Endothelial cell of umbilical vein (primary cell): Measurements from ENCODE around the gene GARIN5A. TPM values are rescaled to one million over a fixed set of nuclear protein-coding genes. Genes with fewer than 3 reads are reported as not detected.

Experiments used
- BruUV-seq: library from RNA; stranded (reverse); fragments of 400-500 nt; replicated peaks from 2 replicates; lab custom pipeline; 2021; lab: Mats Ljungman, UMichigan
- CTCF ChIA-PET: fragments of 300-600, 350-600 bp; sonication (Branson Sonifier 250); formaldehyde crosslinking; loops from one replicate; lab custom pipeline; 2021; ENCODE audit warnings: antibody characterized with exemption, inconsistent platforms; lab: Charles Lee
- POLR2A ChIA-PET: fragments of 300-600, 350-600 bp; sonication (Branson Sonifier 250); formaldehyde crosslinking; loops from one replicate; lab custom pipeline; 2021; ENCODE audit warnings: antibody characterized with exemption, inconsistent platforms; lab: Charles Lee
- DNase-seq: peaks from one replicate; pipeline ENCODE4 v3.0.0-alpha.2; 2011; ENCODE audit warnings: low read depth, low spot score
- FAIRE-seq: peaks from 2 replicates; lab custom pipeline; 2011; peaks lifted over from hg19 to GRCh38; lab: Jason Lieb, UNC
- H2AFZ ChIP-seq: 2 replicates; pipeline ENCODE4 v1.6.0; 2012; ENCODE audit warnings: low read depth, low read length, control low read depth, inconsistent platforms
- H3K27ac ChIP-seq: 2 replicates; pipeline ENCODE4 v1.5.1; 2011; ENCODE audit warnings: low read depth, mild to moderate bottlenecking, control low read depth, low read length, moderate library complexity; ENCODE audit not compliant: insufficient read depth
- H3K27me3 ChIP-seq, 2 experiments: 2 replicates each; pipeline versions ENCODE4 v1.6.0 to v1.6.1; 2011; ENCODE audit warnings: low read length in 2 of 2, mixed read lengths in 1 of 2; ENCODE audit not compliant: control insufficient read depth in 2 of 2, insufficient read depth in 2 of 2
- H3K36me3 ChIP-seq, 2 experiments: 2 replicates in 1 of 2; 3 replicates in 1 of 2; pipeline ENCODE4 v1.5.1; 2011; ENCODE audit warnings: low read length in 2 of 2, mild to moderate bottlenecking in 1 of 2, moderate library complexity in 1 of 2; ENCODE audit not compliant: control insufficient read depth in 2 of 2, insufficient read depth in 2 of 2; ENCODE audit errors: extremely low read depth in 1 of 2
- H3K4me1 ChIP-seq: 3 replicates; pipeline ENCODE4 v1.5.1; 2011; ENCODE audit warnings: mild to moderate bottlenecking, low read length; ENCODE audit not compliant: control insufficient read depth, insufficient read depth; ENCODE audit errors: extremely low read depth
- H3K4me2 ChIP-seq: 2 replicates; pipeline ENCODE4 v1.6.1; 2011; ENCODE audit warnings: low read length, control low read depth, mixed read lengths; ENCODE audit not compliant: insufficient read depth
- H3K4me3 ChIP-seq, 3 experiments: fragments of 200-600 bp in 1 of 3; sonication (generic), shearing (Covaris generic) in 1 of 3; replicated peaks in 1 of 3; 2 replicates each; pipeline ENCODE4 v1.5.1; 2011 to 2016; ENCODE audit warnings: control low read depth in 3 of 3, low read length in 3 of 3, mild to moderate bottlenecking in 2 of 3, inconsistent platforms in 1 of 3, low read depth in 1 of 3, moderate library complexity in 1 of 3; ENCODE audit not compliant: insufficient read depth in 1 of 3
- H3K79me2 ChIP-seq: 2 replicates; pipeline ENCODE4 v1.6.0; 2012; ENCODE audit warnings: low read length, inconsistent platforms; ENCODE audit not compliant: control insufficient read depth, insufficient read depth
- H3K9ac ChIP-seq: replicated peaks from 2 replicates; pipeline ENCODE3; 2011; ENCODE audit warnings: low read length, control low read depth; ENCODE audit not compliant: insufficient read depth; ENCODE audit errors: extremely low read depth
- H3K9me1 ChIP-seq: replicated peaks from 3 replicates; pipeline ENCODE4 v1.6.0; 2011; ENCODE audit warnings: mild to moderate bottlenecking, low read length; ENCODE audit not compliant: control insufficient read depth, insufficient read depth; ENCODE audit errors: extremely low read depth
- H3K9me3 ChIP-seq: replicated peaks from 2 replicates; pipeline ENCODE4 v1.5.1; 2012; ENCODE audit warnings: low read length, inconsistent platforms; ENCODE audit not compliant: control insufficient read depth, insufficient read depth
- H4K20me1 ChIP-seq: replicated peaks from 2 replicates; pipeline ENCODE3; 2011; ENCODE audit warnings: mild to moderate bottlenecking, low read length; ENCODE audit not compliant: control insufficient read depth, insufficient read depth; ENCODE audit errors: extremely low read depth
- EZH2 ChIP-seq: IDR thresholded peaks from 2 replicates; pipeline ENCODE4 v1.6.1; 2012; ENCODE audit warnings: borderline replicate concordance, low read depth, mild to moderate bottlenecking, moderate library complexity, low read length, inconsistent platforms; ENCODE audit not compliant: severe bottlenecking
- FOS ChIP-seq: IDR thresholded peaks from 2 replicates; pipeline ENCODE4 v1.6.1; 2011; ENCODE audit warnings: mild to moderate bottlenecking, low read length, moderate library complexity, borderline replicate concordance; ENCODE audit not compliant: insufficient read depth
- GATA2 ChIP-seq: IDR thresholded peaks from 2 replicates; pipeline ENCODE4 v1.7.0; 2011; ENCODE audit warnings: low read depth, mild to moderate bottlenecking, moderate library complexity, mixed read lengths, low read length; ENCODE audit not compliant: insufficient read length, insufficient read depth
- JUN ChIP-seq: IDR thresholded peaks from 2 replicates; pipeline ENCODE4 v1.6.1; 2011; ENCODE audit warnings: borderline replicate concordance, low read depth; ENCODE audit not compliant: insufficient read length, insufficient read depth
- MAX ChIP-seq: IDR thresholded peaks from 2 replicates; pipeline ENCODE4 v1.6.1; 2011; ENCODE audit not compliant: insufficient read depth, insufficient read length
- MYC ChIP-seq: IDR thresholded peaks from one replicate; pipeline ENCODE4 v1.6.1; 2011; ENCODE audit warnings: mild to moderate bottlenecking, low read depth, low read length
- POLR2A ChIP-seq: IDR thresholded peaks from 2 replicates; pipeline ENCODE4 v1.6.1; 2012; ENCODE audit warnings: low read depth, mild to moderate bottlenecking, control low read depth, low read length
- POLR2AphosphoS5 ChIP-seq: IDR thresholded peaks from 2 replicates; pipeline ENCODE4 v1.6.1; 2012; ENCODE audit warnings: low read depth, mild to moderate bottlenecking, control low read depth, low read length, moderate library complexity; ENCODE audit not compliant: insufficient read depth
- dilution Hi-C: fragments of 300-500 bp; cut with MboI; formaldehyde crosslinking; loops from one replicate; pipeline ENCODE4 v1.15.0; 2019; ENCODE audit warnings: low sequenced_read_pairs; ENCODE audit not compliant: extremely low pct_ligation_motif_present
- intact Hi-C: fragments of 100-400 bp; cut with micrococcal nuclease; formaldehyde crosslinking; loops from one replicate; pipeline ENCODE4 v1.10.0; 2022
- polyA plus RNA-seq, 4 experiments: library from polyadenylated mRNA; depleted of rRNA in 3 of 4; stranded (reverse) in 3 of 4; unstranded in 1 of 4; fragments of >200 nt; gene quantifications; 2 replicates each; pipeline versions ENCODE4 v1.2.1 to v1.2.3, GENCODE V29; 2011 to 2012; ENCODE audit warnings: missing spikeins in 1 of 4
- total RNA-seq: library from RNA; stranded (reverse); gene quantifications from 2 replicates; pipeline ENCODE4 v1.2.3, GENCODE V29; 2021
- TF ChIP-seq, protein P1 (sequence below), 2 donors: IDR thresholded peaks; 1 replicate in 1 of 2; 2 replicates in 1 of 2; pipeline ENCODE4 v1.5.1; 2011; ENCODE audit warnings: low read length in 2 of 2, mild to moderate bottlenecking in 2 of 2, moderate library complexity in 2 of 2, control low read depth in 1 of 2, inconsistent platforms in 1 of 2, low read depth in 1 of 2; ENCODE audit not compliant: insufficient read depth in 1 of 2; ENCODE audit errors: extremely low read depth in 1 of 2

The GARIN5A gene
- total and polyA plus RNA-seq, 2 donors (not counting 3 experiments of a cell fraction or from before 2014, with no cell fraction given), result 0.44 to 0.76 TPM

- Histone ChIP-seq H3K4me1 (no peaks in the 10 kb centered on the region), H2AFZ (no peak overlapping the region), H3K9ac (no peak overlapping the region), H3K36me3 (no peaks in the 10 kb centered on the region), H3K27me3 (no peaks in the 10 kb centered on the region), H3K79me2 (no peaks in the 10 kb centered on the region), H3K9me3 (no peaks in the 10 kb centered on the region), H4K20me1 (no peaks in the 10 kb centered on the region), H3K4me3 (no peak overlapping the region), H3K9me1 (no peaks in the 10 kb centered on the region), H3K27ac (no peak overlapping the region), H3K4me2 (no peak overlapping the region)
- no peak for TF ChIP-seq FOS
- TF ChIP-seq EZH2, result no peak
- TF ChIP-seq POLR2A, result no peak
- TF ChIP-seq, protein P1, sequence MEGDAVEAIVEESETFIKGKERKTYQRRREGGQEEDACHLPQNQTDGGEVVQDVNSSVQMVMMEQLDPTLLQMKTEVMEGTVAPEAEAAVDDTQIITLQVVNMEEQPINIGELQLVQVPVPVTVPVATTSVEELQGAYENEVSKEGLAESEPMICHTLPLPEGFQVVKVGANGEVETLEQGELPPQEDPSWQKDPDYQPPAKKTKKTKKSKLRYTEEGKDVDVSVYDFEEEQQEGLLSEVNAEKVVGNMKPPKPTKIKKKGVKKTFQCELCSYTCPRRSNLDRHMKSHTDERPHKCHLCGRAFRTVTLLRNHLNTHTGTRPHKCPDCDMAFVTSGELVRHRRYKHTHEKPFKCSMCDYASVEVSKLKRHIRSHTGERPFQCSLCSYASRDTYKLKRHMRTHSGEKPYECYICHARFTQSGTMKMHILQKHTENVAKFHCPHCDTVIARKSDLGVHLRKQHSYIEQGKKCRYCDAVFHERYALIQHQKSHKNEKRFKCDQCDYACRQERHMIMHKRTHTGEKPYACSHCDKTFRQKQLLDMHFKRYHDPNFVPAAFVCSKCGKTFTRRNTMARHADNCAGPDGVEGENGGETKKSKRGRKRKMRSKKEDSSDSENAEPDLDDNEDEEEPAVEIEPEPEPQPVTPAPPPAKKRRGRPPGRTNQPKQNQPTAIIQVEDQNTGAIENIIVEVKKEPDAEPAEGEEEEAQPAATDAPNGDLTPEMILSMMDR (IDR thresholded peaks at IDR 0.05; ENCODE audit: extremely low read depth in 1 of 2, insufficient read depth in 1 of 2, low read depth in 1 of 2, low read length in 2 of 2), result no peak
- no peak for TF ChIP-seq MAX
- no peak for TF ChIP-seq GATA2
- no peak for TF ChIP-seq JUN
- no peak for TF ChIP-seq MYC
- TF ChIP-seq POLR2AphosphoS5, result no peak
- POLR2A ChIA-PET, result no interaction called here
- CTCF ChIA-PET, result no interaction called here
- FAIRE-seq, result no peak
- intact Hi-C loops, result no loop called here
- dilution Hi-C loops, result no loop called here
- DNase-seq, result no peak
- no TSS peak for BruUV-seq
These were observed 7.8 kb downstream of the GARIN5A start for GRCh38 chr19:50468818-50469217.
